ENCODE data around the gene TLNRD1.

Gene TLNRD1

DNA sequence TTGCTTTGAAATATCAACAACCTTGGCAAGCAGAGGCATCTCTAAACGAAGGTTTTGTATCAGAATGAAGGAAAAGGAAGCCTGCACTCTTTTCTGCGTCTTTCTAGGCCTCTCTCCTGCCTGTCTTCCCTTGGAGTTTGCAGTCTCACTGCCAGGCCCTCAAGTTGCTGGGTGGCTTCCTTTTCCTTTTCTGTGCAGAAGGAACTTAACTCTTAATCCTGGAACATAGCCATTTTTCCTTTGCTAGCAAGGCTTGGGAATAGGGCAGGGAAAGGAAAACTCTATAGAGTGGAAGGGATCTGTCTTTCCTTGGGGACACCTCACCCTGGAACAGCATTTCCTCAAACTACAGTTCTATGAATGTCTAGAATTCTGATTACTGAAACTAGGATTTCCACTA, 32.8 kb downstream of the TLNRD1 start:
- Histone ChIP-seq H4K20me1 (ENCODE audit: low read depth, low read length) (no peaks in the 10 kb centered on the region), H3K4me3 (ENCODE audit: insufficient read depth, low read length, poor library complexity, severe bottlenecking) (no peak overlapping the region), H3K9ac (ENCODE audit: low read length) (no peak overlapping the region), H3K9me3 (ENCODE audit: insufficient read depth, low read length) (no peaks in the 10 kb centered on the region), H3K4me2 (ENCODE audit: low read depth, low read length, poor library complexity, severe bottlenecking) (no peak overlapping the region), H3K36me3 (ENCODE audit: low read length) (no peaks in the 10 kb centered on the region), H3K27me3 (ENCODE audit: low read length) (no peaks in the 10 kb centered on the region), H3K9me2 (replicated peaks; ENCODE audit: insufficient read depth, low read length) (no peaks in the 10 kb centered on the region), H3K27ac (ENCODE audit: low read depth, low read length) (no peak overlapping the region), H3K79me2 (ENCODE audit: insufficient read depth, low read length) (no peaks in the 10 kb centered on the region), H3F3A (ENCODE audit: insufficient read depth) (no peaks in the 10 kb centered on the region), H2AFZ (ENCODE audit: low read depth, low read length, severe bottlenecking) (no peak overlapping the region)
- no peak for TF ChIP-seq EZH2phosphoT487 (conservative IDR thresholded peaks at IDR 0.05; ENCODE audit: low read length)
- TF ChIP-seq, protein P1, sequence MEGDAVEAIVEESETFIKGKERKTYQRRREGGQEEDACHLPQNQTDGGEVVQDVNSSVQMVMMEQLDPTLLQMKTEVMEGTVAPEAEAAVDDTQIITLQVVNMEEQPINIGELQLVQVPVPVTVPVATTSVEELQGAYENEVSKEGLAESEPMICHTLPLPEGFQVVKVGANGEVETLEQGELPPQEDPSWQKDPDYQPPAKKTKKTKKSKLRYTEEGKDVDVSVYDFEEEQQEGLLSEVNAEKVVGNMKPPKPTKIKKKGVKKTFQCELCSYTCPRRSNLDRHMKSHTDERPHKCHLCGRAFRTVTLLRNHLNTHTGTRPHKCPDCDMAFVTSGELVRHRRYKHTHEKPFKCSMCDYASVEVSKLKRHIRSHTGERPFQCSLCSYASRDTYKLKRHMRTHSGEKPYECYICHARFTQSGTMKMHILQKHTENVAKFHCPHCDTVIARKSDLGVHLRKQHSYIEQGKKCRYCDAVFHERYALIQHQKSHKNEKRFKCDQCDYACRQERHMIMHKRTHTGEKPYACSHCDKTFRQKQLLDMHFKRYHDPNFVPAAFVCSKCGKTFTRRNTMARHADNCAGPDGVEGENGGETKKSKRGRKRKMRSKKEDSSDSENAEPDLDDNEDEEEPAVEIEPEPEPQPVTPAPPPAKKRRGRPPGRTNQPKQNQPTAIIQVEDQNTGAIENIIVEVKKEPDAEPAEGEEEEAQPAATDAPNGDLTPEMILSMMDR (IDR thresholded peaks at IDR 0.05; ENCODE audit: insufficient read depth, low read length, poor library complexity, severe bottlenecking) = no peak

DNA sequence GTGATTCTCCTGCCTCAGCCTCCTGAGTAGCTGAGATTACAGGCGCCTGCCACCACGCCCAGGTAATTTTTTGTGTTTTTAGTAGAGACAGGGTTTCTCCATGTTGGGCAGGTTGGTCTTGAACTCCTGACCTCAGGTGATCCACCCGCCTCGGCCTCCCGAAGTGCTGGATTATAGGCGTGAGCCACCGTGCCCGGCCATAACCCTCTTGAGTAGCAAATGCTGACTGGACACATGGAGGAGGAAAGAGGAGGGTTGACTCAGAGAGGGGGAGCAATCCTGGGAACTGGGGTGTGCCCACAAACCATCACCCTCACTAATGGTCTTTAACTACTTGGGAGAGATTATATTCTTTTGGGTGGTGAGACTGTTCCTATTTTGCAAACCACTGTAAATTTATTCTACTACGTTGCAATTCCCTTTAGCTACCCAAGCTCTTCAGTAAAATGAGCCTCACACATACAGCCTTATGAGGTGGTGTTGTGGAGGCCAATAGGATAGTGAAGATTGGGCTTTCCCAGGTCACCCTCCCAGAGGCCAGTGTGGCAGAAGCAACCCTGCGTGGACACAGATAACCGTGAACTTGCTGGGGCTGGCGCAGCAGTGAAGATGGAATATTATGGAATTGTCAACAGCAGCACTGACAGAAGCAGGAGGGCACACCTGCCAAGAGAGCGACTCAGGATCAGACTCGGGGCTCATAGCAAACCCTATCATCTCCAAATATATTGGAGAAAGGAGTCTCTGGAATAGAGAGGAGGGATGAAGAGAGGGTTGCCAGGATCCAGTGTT, 37.4 kb downstream of the TLNRD1 start:
- Histone ChIP-seq H3F3A (ENCODE audit: insufficient read depth) (no peaks in the 10 kb centered on the region), H4K20me1 (ENCODE audit: low read depth, low read length) (no peaks in the 10 kb centered on the region), H2AFZ (ENCODE audit: low read depth, low read length, severe bottlenecking) (no peak overlapping the region), H3K4me3 (ENCODE audit: insufficient read depth, low read length, poor library complexity, severe bottlenecking) (no peak overlapping the region), H3K36me3 (ENCODE audit: low read length) (no peaks in the 10 kb centered on the region), H3K9ac (ENCODE audit: low read length) (no peak overlapping the region), H3K4me2 (ENCODE audit: low read depth, low read length, poor library complexity, severe bottlenecking) (no peak overlapping the region), H3K79me2 (ENCODE audit: insufficient read depth, low read length) (no peaks in the 10 kb centered on the region), H3K9me2 (replicated peaks; ENCODE audit: insufficient read depth, low read length) (no peaks in the 10 kb centered on the region), H3K27me3 (ENCODE audit: low read length) (no peaks in the 10 kb centered on the region), H3K9me3 (ENCODE audit: insufficient read depth, low read length) (no peaks in the 10 kb centered on the region), H3K27ac (ENCODE audit: low read depth, low read length) (no peak overlapping the region)
- TF ChIP-seq, protein P1 (IDR thresholded peaks at IDR 0.05; ENCODE audit: insufficient read depth, low read length, poor library complexity, severe bottlenecking) = no peak
- no peak for TF ChIP-seq EZH2phosphoT487 (conservative IDR thresholded peaks at IDR 0.05; ENCODE audit: low read length)

DNA sequence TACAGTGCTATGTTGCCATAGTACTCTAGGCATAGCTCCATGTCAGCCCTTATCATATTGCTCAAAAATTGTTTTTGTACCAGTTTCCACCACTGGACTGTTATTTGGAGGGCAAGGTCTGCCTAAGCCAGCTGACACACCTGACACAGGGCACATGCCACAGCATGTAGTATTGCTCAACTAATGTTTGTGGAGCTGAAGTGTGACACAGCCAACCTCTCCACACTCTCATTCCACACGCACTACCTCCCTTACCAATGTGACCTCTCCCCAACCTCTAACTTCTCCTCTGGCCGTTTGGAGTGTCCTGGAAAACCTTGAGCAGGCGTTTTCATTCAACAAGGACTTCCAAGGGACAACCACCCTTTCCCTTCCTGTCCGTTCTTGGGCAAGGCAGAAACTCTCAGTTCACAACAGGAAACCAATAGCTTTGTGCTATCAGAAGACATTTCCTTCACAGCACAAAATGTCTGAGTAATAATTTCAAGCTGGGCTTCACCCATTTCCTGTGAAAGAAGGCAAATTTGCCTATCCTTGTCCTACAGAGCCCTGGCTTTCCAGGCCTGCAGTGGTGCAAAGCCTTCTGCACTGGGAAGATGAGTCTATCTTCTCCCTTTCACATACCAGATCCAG, 38.4 kb downstream of the TLNRD1 start:
- TF ChIP-seq EZH2phosphoT487 (conservative IDR thresholded peaks at IDR 0.05; ENCODE audit: low read length) = no peak
- TF ChIP-seq, protein P1 (IDR thresholded peaks at IDR 0.05; ENCODE audit: insufficient read depth, low read length, poor library complexity, severe bottlenecking) = no peak
- Histone ChIP-seq H3F3A (ENCODE audit: insufficient read depth) (no peaks in the 10 kb centered on the region), H3K9me3 (ENCODE audit: insufficient read depth, low read length) (no peaks in the 10 kb centered on the region), H2AFZ (ENCODE audit: low read depth, low read length, severe bottlenecking) (no peak overlapping the region), H3K36me3 (ENCODE audit: low read length) (no peaks in the 10 kb centered on the region), H3K9ac (ENCODE audit: low read length) (no peak overlapping the region), H3K4me2 (ENCODE audit: low read depth, low read length, poor library complexity, severe bottlenecking) (no peak overlapping the region), H3K9me2 (replicated peaks; ENCODE audit: insufficient read depth, low read length) (no peaks in the 10 kb centered on the region), H3K27ac (ENCODE audit: low read depth, low read length) (no peak overlapping the region), H3K4me3 (ENCODE audit: insufficient read depth, low read length, poor library complexity, severe bottlenecking) (no peak overlapping the region), H4K20me1 (ENCODE audit: low read depth, low read length) (no peaks in the 10 kb centered on the region), H3K79me2 (ENCODE audit: insufficient read depth, low read length) (no peaks in the 10 kb centered on the region), H3K27me3 (ENCODE audit: low read length) (no peaks in the 10 kb centered on the region)
